OCI-LY1 (cell line): ENCODE measurements around the gene SLC4A8.

Source experiments
- H2AFZ ChIP-seq: fragments of 200-600 bp; sonication (generic), shearing (Covaris generic); 2 replicates; pipeline ENCODE4 v1.6.0; 2014; ENCODE audit warnings: antibody characterized with exemption, mild to moderate bottlenecking, low read length
- H3F3A ChIP-seq: fragments of 200-600 bp; sonication (generic), shearing (Covaris generic); 2 replicates; pipeline ENCODE4 v1.6.0; 2014; ENCODE audit warnings: mild to moderate bottlenecking, antibody characterized with exemption, low read length, moderate library complexity; ENCODE audit not compliant: insufficient read depth
- H3K27ac ChIP-seq: fragments of 200-600 bp; sonication (generic); 2 replicates; pipeline ENCODE4 v1.5.1; 2014; ENCODE audit warnings: low read length, mixed run types, mild to moderate bottlenecking, low read depth; ENCODE audit not compliant: poor library complexity, severe bottlenecking
- H3K27me3 ChIP-seq: fragments of 200-600 bp; sonication (generic); 2 replicates; pipeline ENCODE4 v1.6.0; 2014; ENCODE audit warnings: antibody characterized with exemption, mild to moderate bottlenecking, low read length, moderate library complexity; ENCODE audit not compliant: insufficient read depth
- H3K36me3 ChIP-seq: fragments of 200-600 bp; sonication (generic); 2 replicates; pipeline ENCODE4 v1.6.1; 2014; ENCODE audit warnings: mild to moderate bottlenecking, antibody characterized with exemption, low read length, moderate library complexity, mixed read lengths; ENCODE audit not compliant: insufficient read depth
- H3K4me1 ChIP-seq: fragments of 200-600 bp; sonication (generic); 2 replicates; pipeline ENCODE4 v1.5.1; 2014; ENCODE audit warnings: mild to moderate bottlenecking, low read length, moderate library complexity; ENCODE audit not compliant: insufficient read depth, severe bottlenecking
- H3K4me2 ChIP-seq: fragments of 200-600 bp; sonication (generic), shearing (Covaris generic); 2 replicates; pipeline ENCODE4 v1.6.1; 2014; ENCODE audit warnings: low read length
- H3K4me3 ChIP-seq: fragments of 200-600 bp; sonication (generic); 2 replicates; pipeline ENCODE4 v1.5.1; 2014; ENCODE audit warnings: low read length, low read depth, mild to moderate bottlenecking, mixed read lengths; ENCODE audit not compliant: poor library complexity, severe bottlenecking
- H3K79me2 ChIP-seq: fragments of 200-600 bp; shearing (Covaris generic); 2 replicates; pipeline ENCODE4 v1.6.1; 2016; ENCODE audit warnings: mixed run types, low read length, mixed read lengths; ENCODE audit not compliant: insufficient read depth
- H3K9ac ChIP-seq: fragments of 200-600 bp; sonication (generic), shearing (Covaris generic); 2 replicates; pipeline ENCODE4 v1.6.1; 2014; ENCODE audit warnings: mild to moderate bottlenecking, low read length, mixed read lengths
- H3K9me2 ChIP-seq: fragments of 200-600 bp; sonication (generic), shearing (Covaris generic); 2 replicates; pipeline ENCODE4 v1.6.1; 2014; ENCODE audit warnings: low read depth, mild to moderate bottlenecking, low read length, mixed read lengths
- H3K9me3 ChIP-seq: fragments of 200-600 bp; shearing (Covaris generic); 2 replicates; pipeline ENCODE4 v1.6.1; 2014; ENCODE audit warnings: low read length, mixed read lengths
- H4K20me1 ChIP-seq: fragments of 200-600 bp; sonication (generic), shearing (Covaris generic); 2 replicates; pipeline ENCODE4 v1.6.0; 2016; ENCODE audit warnings: mild to moderate bottlenecking, low read length; ENCODE audit not compliant: insufficient read depth
- CTCF ChIP-seq: fragments of 200-600 bp; sonication (generic), shearing (Covaris generic); IDR thresholded peaks from 2 replicates; pipeline ENCODE4 v1.5.1; 2017; ENCODE audit warnings: mild to moderate bottlenecking, antibody characterized with exemption, low read length, moderate library complexity, mixed read lengths
- EZH2 ChIP-seq: fragments of 200-600 bp; sonication (generic), shearing (Covaris generic); IDR thresholded peaks from 2 replicates; pipeline ENCODE4 v1.8.0; 2017; ENCODE audit warnings: borderline replicate concordance, mixed run types, mild to moderate bottlenecking, antibody characterized with exemption, low read length, moderate library complexity, mixed read lengths

The SLC4A8 gene

GRCh38 chr12:51448618-51449256, 24.1 kb downstream of the SLC4A8 start:
- Histone ChIP-seq H3K27me3 (no peaks in the 10 kb centered on the region), H3K9me3 (no peaks in the 10 kb centered on the region), H3K36me3 (no peaks in the 10 kb centered on the region), H3K9ac (no peak overlapping the region), H3K9me2 (no peaks in the 10 kb centered on the region), H3K4me1 (no peaks in the 10 kb centered on the region), H3F3A (no peaks in the 10 kb centered on the region), H3K4me3 (no peak overlapping the region), H2AFZ (no peak overlapping the region), H3K79me2 (no peaks in the 10 kb centered on the region), H4K20me1 (no peaks in the 10 kb centered on the region), H3K27ac (no peak overlapping the region), H3K4me2 (no peak overlapping the region)
- TF ChIP-seq CTCF (no peak), EZH2 (no peak)

GRCh38 chr12:51449580-51450246, 25.1 kb downstream of the SLC4A8 start:
- Histone ChIP-seq H3F3A (no peaks in the 10 kb centered on the region), H3K79me2 (no peaks in the 10 kb centered on the region), H3K36me3 (no peaks in the 10 kb centered on the region), H3K4me3 (no peak overlapping the region), H3K9ac (no peak overlapping the region), H3K27ac (no peak overlapping the region), H3K9me3 (no peaks in the 10 kb centered on the region), H3K4me1 (no peaks in the 10 kb centered on the region), H4K20me1 (no peaks in the 10 kb centered on the region), H3K9me2 (no peaks in the 10 kb centered on the region), H2AFZ (no peak overlapping the region), H3K4me2 (no peak overlapping the region), H3K27me3 (no peaks in the 10 kb centered on the region)
- TF ChIP-seq EZH2 (no peak), CTCF (no peak)

- H3K9ac ChIP-seq = no peak overlapping the region
- H3K4me3 ChIP-seq = no peak overlapping the region
- no peaks in the 10 kb centered on the region for H3K36me3 ChIP-seq
- no peak overlapping the region for H3K27ac ChIP-seq
- no peaks in the 10 kb centered on the region for H3K79me2 ChIP-seq
- H4K20me1 ChIP-seq = no peaks in the 10 kb centered on the region
- no peaks in the 10 kb centered on the region for H3F3A ChIP-seq
- TF ChIP-seq CTCF (no peak), EZH2 (no peak)
- no peaks in the 10 kb centered on the region for H3K4me1 ChIP-seq
- no peaks in the 10 kb centered on the region for H3K9me3 ChIP-seq
- H3K27me3 ChIP-seq = no peaks in the 10 kb centered on the region
- no peaks in the 10 kb centered on the region for H3K9me2 ChIP-seq
- H2AFZ ChIP-seq = no peak overlapping the region
- H3K4me2 ChIP-seq = no peak overlapping the region
Measured at GRCh38 chr12:51450333-51450732, 25.7 kb downstream of the SLC4A8 start.
